GM19351 (cell line): ENCODE measurements around the gene POTEH.
"Not testable (repeated sequence)": the region's sequence is repeated elsewhere in the genome, so short reads cannot be mapped to it uniquely, and the experiment has no call there.

ENCODE experiments used
- ATAC-seq: cut with Tn5 transposase; IDR thresholded peaks from one replicate; pipeline ENCODE4 v1.9.1; 2021; ENCODE audit warnings: mild to moderate bottlenecking, moderate library complexity; ENCODE audit not compliant: unreplicated experiment

Gene POTEH

DNA sequence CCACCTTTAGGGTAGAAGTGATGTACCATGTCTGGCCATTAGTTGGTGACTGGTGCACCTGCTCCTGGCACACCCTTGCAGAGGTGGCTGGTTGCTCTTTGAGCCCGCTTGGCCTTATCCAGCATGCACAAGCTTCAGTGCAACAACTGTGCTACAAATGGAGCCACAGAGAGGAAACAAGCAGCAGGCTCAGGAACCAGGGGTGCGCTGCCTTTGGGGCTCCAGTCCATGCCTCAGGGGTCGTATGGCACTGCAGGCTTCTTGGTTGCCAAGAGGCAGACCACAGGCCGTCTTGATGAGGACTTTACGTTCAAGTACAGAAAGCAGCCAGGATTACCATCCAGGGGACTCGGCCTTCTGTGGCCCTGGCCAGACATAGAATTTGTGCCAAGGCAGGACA is 44.6 kb downstream of the POTEH start:
- ATAC-seq = not testable (repeated sequence)

DNA sequence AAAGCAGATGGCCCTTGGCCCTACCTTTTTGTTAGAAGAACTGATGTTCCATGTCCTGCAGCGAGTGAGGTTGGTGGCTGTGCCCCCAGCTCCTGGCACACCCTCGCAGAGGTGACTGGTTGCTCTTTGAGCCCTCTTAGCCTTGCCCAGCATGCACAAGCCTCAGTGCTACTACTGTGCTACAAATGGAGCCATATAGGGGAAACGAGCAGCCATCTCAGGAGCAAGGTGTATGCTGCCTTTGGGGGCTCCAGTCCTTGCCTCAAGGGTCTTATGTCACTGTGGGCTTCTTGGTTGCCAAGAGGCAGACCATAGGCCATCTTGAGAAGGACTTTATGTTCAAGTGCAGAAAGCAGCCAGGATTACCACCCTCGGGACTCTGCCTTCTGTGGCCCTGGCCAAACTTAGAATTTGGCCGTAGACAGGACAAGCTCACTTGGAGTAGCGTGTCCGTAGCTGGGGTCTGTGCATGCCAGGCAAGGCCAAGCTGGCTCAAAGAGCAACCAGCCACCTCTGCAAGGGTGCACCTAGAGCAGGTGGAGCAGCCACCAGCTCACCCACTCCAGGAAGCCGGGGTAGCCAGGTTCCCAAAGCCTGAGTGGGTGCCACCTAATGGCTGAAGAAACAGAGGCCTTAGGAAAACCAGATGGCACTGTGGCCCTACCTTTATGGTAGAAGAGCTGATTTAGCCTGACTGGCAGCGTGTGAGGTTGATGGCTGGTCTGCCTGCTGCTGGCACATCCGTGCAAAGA is 48.5 kb downstream of the POTEH start:
- not testable (repeated sequence) for ATAC-seq

DNA sequence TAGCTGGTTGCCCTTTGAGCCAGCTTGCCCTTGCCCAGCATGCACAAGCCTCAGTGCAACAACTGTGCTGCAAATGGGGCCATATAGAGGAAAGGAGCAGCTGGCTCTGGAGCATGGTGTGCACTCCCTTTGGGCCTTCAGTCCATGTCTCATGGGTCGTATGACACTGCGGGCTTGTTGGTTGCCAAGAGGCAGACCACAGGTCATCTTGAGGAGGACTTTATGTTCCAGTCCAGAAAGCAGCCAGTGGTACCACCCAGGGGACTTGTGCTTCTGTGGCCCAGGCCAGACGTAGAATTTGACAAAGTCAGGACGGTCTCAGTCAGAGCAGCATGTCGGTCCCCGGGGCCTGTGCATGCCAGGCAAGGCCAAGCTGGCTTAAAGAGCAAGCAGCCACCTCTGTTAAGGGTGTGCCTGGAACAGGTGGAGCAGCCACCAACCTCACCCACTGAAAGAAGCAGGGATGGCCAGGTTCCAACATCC is 49.1 kb downstream of the POTEH start:
- not testable (repeated sequence) for ATAC-seq

DNA sequence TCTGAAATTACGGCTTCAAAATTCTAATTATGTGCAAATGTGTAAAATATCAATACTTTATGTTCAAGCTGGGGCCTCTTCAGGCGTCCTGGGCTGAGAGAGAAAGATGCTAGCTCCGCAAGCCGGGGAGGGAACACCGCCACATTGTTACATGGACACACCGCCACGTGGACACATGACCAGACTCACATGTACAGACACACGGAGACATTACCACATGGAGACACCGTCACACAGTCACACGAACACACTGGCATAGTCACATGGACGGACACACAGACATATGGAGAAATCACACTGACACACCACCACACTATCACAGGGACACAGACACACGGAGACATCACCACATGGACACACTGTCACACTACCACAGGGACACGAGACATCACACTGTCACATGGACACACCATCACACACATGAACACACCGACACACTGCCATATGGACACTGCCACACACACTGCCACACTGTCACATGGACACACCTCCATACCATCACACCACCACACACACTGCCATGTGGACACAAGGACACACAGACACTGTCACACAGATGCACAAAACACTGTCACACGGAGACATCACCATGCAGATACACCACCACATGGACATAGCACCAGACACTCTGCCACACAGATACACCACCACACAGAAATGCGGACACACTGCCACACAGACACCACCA is 58.0 kb downstream of the POTEH start:
- not testable (repeated sequence) for ATAC-seq

DNA sequence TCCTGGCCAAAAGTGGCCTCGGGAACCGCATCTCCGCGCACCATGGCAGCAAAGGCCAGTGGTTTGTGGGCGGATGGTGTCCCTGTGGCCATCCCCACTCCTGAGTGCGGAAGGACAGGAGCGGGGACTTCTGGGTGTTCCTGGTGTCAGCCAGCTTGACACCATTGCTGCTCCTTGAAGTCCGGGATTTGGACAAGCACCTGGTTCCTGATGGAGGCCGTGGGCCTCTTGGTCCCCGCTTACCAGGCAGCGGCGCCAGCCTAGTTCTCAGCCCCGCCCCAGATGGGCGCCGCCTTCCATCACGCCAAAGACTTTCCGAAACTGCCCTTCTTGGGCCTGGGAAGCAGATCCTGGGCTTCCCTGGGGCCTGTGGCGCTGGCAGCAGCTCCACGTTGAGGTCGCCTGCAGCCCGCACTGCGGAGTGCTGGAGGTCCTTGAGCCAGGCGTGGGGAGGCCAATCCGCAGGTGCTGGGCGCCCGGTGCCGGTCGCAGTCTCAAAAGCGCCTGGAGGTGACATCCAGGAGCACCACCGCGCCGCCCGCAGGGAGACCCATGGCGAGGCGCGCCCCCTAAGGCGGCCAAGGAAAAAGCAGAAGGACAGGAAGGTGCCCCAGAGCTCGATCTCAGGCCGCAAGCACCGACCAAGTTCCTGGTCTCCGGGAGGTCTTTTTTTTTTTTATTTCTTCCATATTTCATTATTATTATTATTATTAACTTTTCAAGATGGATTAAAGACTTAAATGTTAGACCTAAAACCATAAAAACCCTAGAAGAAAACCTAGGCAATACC is 59.5 kb downstream of the POTEH start:
- not testable (repeated sequence) for ATAC-seq

DNA sequence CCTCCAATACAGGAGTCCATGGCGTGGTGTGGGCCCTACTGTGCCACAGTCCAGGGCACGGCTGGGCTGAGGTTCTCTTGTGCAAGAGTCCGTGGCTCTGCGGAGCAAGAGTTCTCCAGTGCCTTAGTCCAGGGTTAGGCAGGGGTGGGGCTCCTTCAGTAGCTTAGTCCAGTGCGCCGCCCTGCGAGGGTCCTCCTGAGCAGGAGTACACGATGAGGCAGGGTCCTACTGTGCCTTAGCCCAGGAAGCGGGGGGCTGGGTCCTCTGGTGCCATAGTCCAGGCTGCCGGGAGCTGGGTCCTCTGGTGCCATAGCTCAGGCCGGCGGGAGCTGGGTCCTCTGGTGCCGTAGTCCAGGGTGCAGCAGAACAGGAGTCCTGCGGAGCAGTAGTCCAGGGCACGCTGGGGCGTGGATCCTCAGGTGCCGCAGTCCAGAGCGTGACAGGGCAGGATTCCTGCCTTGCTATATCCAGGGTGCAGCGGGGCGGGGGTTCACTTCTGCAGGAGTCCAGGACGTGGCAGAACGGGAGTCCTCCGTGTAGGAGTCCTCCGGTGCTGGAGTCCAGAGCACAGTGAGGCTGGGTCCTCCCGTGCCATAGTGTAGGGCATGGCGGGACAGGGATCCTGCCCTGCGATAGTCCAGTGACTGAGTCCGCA is 69.7 kb downstream of the POTEH start:
- not testable (repeated sequence) for ATAC-seq

DNA sequence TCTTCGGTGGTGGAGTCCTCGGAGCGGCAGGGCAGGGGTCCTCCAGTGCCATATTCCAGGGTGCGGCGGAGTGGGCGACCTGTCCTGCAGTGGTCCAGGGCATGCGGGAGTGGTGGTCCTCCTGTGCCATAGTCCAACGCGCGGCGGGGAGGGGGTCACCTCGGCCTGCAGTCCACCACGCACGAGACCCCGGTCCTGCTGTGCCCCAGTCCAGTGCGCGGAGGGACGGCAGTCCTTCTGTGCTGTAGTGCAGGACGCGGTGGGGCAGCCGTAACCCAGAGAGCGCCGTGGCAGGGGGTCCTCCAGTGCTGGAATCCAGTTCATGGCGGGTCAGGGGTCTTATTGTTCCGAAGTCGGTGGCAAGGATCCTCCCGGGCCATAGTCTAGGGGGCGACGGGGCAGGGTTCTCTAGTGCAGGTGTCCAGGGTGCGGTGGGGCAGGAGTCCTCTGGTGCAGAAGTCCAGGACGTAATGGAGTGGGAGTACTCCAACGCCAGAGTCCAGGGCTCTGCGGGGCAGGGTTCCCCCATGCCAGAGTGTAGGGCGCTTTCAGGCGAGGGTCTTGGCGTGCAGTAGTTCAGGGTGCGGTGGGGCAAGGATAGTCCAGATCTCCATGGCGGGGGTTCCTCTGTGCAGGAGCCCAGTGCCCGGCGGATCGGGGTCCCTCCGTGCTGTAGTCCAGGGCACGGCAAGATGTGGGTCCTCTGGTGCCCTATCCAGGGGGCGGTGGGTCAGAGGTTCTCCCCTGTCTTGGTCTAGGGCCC is 70.7 kb downstream of the POTEH start:
- ATAC-seq = not testable (repeated sequence)

DNA sequence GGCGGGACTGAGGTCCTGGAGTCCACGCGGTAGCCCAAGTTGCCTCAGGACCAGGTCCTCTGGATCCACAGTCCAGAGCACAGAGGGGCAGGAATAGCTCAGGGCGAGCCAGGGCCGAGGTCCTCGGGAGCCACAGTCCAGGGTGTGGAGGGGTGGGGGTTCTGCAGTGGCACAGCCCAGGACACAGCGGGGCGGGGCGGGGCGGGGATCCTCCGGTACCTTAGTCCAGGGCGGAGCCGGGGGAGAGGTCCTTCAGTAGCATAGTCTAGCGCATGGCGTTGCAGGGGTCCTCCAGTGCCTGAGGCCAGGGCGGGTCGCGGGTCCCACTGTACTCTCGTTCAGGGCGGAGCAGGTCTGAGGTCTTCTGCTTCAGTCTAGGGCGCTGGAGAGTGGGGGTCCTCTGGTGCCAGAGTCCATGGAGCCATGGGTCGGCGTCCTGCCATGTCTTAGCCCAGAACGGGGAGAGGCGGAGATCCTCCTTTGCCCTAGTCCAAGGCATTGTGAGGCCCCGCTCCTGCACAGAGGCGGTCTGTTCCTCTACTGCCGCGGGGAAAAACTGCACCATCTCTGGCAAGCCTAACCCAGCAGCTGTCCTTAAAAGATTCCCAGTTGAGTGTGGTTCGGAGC is 71.4 kb downstream of the POTEH start:
- not testable (repeated sequence) for ATAC-seq

DNA sequence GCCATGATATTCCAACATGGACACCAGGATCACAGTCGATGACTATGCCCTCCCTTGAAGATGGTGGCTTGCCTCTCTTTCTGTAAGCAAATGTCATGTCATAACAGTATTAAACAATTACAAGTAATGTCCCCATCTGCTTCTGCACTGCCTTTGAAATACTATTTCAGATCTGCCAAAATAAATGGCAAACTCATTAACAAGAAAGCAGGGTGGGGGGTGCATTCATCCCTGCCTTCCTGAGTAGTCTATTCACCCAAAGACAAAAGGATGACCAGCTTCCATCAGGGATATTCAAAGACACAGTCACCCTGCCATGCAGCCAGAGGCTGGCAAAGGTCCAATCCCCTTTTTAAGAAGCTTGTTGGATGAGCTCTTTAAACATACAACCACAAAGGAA is 73.7 kb downstream of the POTEH start:
- ATAC-seq = not testable (repeated sequence)
